SKM-1 treated with dmso at 0.1 percent for 144 hours (cell line): ENCODE measurements around the gene OR2C1.

ENCODE experiments used
- DNase-seq: peaks from one replicate; lab custom pipeline; 2025; ENCODE audit not compliant: unreplicated experiment; lab: John Stamatoyannopoulos, UW

Gene OR2C1

GRCh38 chr16:3355589-3355988 is at the start of gene OR2C1:
TSS of gene OR2C1 (plus strand) at chr16:3355889. CDS start at chr16:3355941, 52 bp downstream.
- DNase-seq, result no peak

GRCh38 chr16:3306078-3306477 is 49.6 kb upstream of the OR2C1 start:
- no peak for DNase-seq

- DNase-seq, result no peak
These were observed 44.2 kb upstream of the OR2C1 start for GRCh38 chr16:3311496-3311895.

- no peak for DNase-seq
These were observed 38.2 kb upstream of the OR2C1 start for GRCh38 chr16:3317315-3317999.

- no peak for DNase-seq
These were observed 33.9 kb upstream of the OR2C1 start for GRCh38 chr16:3321816-3322215.

GRCh38 chr16:3327514-3327913 is 28.2 kb upstream of the OR2C1 start:
- DNase-seq, result no peak

- no peak for DNase-seq
These were observed 27.6 kb upstream of the OR2C1 start for GRCh38 chr16:3328104-3328503.

GRCh38 chr16:3328643-3329042 is 27.0 kb upstream of the OR2C1 start:
- no peak for DNase-seq

- DNase-seq, result no peak
These were observed 9.6 kb upstream of the OR2C1 start for GRCh38 chr16:3346041-3346440.

- no peak for DNase-seq
These were observed 8.1 kb upstream of the OR2C1 start for GRCh38 chr16:3347586-3347985.

- DNase-seq, result no peak
These were observed 7.0 kb upstream of the OR2C1 start for GRCh38 chr16:3348547-3349167.

GRCh38 chr16:3349175-3349574 is 6.5 kb upstream of the OR2C1 start:
- DNase-seq, result no peak

GRCh38 chr16:3356118-3356517 is 429 bp downstream of the OR2C1 start:
- DNase-seq, result no peak

GRCh38 chr16:3358871-3359270 is 3.2 kb downstream of the OR2C1 start:
- DNase-seq, result no peak

- DNase-seq, result no peak
These were observed 7.2 kb downstream of the OR2C1 start for GRCh38 chr16:3362931-3363330.

- peak; percentile 11 for DNase-seq
These were observed 8.1 kb downstream of the OR2C1 start for GRCh38 chr16:3363793-3364192.

GRCh38 chr16:3364774-3365427 is 9.2 kb downstream of the OR2C1 start:
- DNase-seq, result peak; percentile 70

- no peak for DNase-seq
These were observed 13.4 kb downstream of the OR2C1 start for GRCh38 chr16:3369073-3369472.

- DNase-seq, result no peak
These were observed 20.0 kb downstream of the OR2C1 start for GRCh38 chr16:3375680-3376079.

GRCh38 chr16:3377917-3378316 is 22.2 kb downstream of the OR2C1 start:
- DNase-seq, result no peak

- DNase-seq, result no peak
These were observed 27.4 kb downstream of the OR2C1 start for GRCh38 chr16:3383045-3383448.

GRCh38 chr16:3388325-3388724 is 32.6 kb downstream of the OR2C1 start:
- no peak for DNase-seq
